ENCODE measurements around the gene SPATS2.

The SPATS2 gene

DNA sequence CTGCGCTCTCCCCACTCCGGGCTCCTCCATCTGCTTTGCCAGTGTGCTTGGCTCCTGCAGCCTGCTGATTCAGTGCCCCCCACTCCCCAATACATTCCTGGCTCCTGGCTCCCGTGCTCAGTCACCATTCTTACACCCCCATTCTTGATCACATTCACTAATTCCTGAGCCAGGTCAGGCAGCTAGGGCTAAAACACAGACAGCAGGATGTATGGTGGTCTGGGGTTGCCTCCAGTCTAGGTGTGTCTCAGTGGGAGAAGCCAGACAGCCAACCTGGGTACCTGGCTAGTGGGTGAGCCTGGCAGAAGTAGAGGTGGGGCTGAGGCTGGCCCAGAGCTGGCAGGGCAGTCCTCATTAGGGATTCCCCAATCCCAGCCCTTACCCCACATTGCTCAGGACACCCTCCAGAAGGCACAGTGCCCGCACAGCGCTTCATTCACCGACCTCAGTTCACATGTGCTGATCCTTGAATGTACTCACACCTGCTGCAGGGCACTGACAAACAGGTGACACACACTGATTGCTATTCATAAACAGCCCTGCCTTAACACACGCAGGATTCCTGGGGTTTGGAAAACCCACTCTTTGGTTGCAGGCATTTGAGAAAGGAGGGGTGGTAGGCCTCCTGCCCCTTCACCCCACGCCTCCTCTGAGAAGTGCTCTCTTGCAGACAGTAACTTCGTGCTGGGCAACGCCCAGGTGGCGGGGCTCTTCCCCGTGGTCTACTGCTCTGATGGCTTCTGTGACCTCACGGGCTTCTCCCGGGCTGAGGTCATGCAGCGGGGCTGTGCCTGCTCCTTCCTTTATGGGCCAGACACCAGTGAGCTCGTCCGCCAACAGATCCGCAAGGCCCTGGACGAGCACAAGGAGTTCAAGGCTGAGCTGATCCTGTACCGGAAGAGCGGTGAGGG is 173.2 kb downstream of the SPATS2 start:
- DNase-seq (ENCODE audit: low read depth in 1 of 2, low spot score in 1 of 2), result no peak
- TF ChIP-seq JUND (IDR thresholded peaks at IDR 0.05; ENCODE audit: low read depth), result no peak
- in situ Hi-C loops (cut with HindIII; ENCODE audit: low pct_unique_long_range_greater_than_20kb, low sequenced_read_pairs), result no loop called here

DNA sequence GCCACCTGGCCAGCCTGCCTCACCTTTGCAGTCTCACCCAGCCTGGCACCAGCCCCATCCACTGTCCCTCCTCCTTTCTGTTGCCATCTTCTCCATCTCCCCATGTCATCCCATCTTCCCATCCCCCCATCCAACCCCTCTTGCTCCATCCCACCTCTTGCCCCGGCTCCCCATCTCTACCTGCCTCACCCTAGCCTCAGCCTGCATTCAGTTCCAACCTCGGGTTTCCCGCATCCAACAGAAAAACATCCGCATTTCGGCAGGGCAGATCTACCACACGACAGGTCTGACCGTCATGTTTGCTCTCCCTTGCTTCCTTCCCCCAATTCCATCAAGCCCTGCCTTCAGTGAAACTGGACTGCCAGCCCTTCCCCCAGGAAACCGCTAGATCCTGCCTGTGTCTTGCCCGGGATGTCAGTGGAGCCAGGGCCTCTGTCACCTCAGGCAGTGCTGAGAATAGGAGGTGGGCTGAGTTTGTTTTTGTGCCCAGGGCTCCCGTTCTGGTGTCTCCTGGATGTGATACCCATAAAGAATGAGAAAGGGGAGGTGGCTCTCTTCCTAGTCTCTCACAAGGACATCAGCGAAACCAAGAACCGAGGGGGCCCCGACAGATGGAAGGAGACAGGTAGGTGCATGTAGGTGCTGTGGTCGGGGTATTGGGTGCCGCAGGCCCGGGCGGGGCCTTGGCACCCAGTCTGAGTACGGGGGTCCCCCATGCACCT is 174.0 kb downstream of the SPATS2 start:
- TF ChIP-seq JUND (IDR thresholded peaks at IDR 0.05; ENCODE audit: low read depth), result no peak
- DNase-seq (ENCODE audit: low read depth in 1 of 2, low spot score in 1 of 2), result no peak
- in situ Hi-C loops (cut with HindIII; ENCODE audit: low pct_unique_long_range_greater_than_20kb, low sequenced_read_pairs), result no loop called here

DNA sequence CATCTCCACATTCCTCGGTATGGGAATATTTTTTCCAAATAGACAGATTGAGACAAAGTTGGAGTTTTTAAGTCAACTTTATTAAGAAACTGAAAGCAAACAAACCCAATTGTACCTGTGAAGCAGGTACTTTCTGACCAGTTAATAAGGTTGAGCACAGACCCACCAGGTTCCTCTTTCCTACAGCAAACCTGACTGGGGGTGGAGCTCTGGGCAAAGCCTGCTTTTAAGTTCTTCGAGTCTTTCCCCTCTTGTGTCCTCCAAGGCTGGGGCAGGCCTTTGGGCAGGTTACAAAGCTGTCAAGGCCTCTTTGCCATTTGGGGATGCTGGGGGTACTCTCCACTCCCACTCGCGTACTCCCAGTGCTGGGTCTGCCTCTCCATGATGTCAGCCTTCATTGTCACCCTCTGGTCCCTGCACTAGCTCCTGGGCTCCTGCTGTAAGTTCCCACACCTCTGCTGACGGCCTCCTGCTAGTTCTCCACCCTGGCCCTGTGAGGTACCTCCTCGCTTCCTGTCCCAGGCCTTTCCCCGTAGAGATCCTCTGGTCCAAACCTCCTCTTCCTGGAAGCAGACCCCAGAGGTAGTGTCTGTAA is 174.7 kb downstream of the SPATS2 start:
- TF ChIP-seq JUND (IDR thresholded peaks at IDR 0.05; ENCODE audit: low read depth), result no peak
- DNase-seq (ENCODE audit: low read depth in 1 of 2, low spot score in 1 of 2), result no peak
- in situ Hi-C loops (cut with HindIII; ENCODE audit: low pct_unique_long_range_greater_than_20kb, low sequenced_read_pairs), result no loop called here

DNA sequence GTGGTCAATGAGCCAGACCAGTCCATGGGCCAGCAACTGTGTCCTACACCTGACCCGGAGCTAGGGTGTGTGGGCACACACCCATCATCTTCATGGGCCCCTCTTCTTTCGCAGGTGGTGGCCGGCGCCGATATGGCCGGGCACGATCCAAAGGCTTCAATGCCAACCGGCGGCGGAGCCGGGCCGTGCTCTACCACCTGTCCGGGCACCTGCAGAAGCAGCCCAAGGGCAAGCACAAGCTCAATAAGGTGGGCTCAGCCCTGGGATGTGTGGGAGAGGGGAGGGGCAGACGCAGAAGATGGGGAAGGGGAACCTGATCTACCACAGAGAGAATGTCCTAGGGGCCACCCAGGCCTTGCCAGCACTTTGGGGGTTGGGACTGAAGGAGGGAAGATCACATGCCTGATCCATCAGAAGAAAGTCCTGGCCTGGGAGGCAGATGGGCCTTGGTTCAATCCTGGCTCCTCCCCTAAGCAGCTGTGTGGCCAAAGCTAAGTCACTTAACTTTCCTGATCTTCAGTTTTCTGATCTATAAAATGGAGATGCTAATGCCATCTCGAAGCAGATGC is 175.4 kb downstream of the SPATS2 start:
- no peak for TF ChIP-seq JUND (IDR thresholded peaks at IDR 0.05; ENCODE audit: low read depth)
- DNase-seq (ENCODE audit: low read depth in 1 of 2, low spot score in 1 of 2), result no peak
- in situ Hi-C loops (cut with HindIII; ENCODE audit: low pct_unique_long_range_greater_than_20kb, low sequenced_read_pairs), result no loop called here

DNA sequence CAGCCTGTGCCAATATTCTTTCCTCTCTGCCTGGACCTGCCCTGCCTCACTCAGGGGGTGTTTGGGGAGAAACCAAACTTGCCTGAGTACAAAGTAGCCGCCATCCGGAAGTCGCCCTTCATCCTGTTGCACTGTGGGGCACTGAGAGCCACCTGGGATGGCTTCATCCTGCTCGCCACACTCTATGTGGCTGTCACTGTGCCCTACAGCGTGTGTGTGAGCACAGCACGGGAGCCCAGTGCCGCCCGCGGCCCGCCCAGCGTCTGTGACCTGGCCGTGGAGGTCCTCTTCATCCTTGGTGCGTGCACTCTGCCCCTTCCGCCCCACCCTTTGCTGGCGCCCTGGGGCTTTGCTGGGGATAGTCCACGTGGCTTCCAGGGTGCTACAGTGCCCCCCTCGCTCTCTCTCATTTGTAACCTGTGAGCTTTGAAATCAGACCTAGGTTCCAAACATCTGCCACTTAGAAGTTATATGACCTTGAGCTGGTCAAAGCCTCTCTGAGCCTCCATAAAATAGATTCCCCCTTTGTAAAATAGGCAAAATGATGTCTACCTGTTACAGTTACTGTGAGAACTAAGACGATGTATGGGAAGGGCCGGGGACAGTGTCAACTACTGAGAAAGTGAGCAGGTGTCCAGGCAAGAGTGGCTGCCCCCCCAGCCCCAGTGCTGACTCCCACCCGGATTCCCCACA is 176.1 kb downstream of the SPATS2 start:
- in situ Hi-C loops (cut with HindIII; ENCODE audit: low pct_unique_long_range_greater_than_20kb, low sequenced_read_pairs), result no loop called here
- no peak for TF ChIP-seq JUND (IDR thresholded peaks at IDR 0.05; ENCODE audit: low read depth)
- no peak for DNase-seq (ENCODE audit: low read depth in 1 of 2, low spot score in 1 of 2)

DNA sequence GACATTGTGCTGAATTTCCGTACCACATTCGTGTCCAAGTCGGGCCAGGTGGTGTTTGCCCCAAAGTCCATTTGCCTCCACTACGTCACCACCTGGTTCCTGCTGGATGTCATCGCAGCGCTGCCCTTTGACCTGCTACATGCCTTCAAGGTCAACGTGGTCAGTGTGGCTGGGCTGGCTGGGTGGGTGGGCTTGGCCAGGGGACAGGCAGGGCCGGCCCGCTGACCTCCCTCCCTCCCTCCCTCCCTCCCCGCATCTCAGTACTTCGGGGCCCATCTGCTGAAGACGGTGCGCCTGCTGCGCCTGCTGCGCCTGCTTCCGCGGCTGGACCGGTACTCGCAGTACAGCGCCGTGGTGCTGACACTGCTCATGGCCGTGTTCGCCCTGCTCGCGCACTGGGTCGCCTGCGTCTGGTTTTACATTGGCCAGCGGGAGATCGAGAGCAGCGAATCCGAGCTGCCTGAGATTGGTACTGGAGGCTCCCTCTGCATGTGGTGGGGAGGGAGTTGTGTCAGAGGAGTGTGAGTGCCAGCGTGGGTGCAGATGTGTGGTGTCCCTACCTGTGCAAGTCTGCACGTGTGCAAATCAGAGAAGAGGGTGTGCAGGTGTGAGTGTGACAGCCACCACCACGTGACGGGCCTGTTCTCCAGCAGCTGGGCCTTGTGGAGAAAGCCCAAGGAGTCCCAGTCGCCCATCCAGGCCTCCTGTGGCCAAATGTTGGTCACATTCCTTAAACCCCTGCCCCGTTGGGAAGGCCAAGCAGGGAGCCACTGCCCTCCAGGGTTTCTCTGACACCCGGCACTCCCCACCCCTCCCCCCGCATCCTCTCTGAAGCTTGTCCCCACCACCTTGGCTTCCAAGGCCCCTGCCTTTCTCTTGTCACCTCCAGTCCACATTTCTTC is 176.9 kb downstream of the SPATS2 start:
- in situ Hi-C loops (cut with HindIII; ENCODE audit: low pct_unique_long_range_greater_than_20kb, low sequenced_read_pairs), result no loop called here
- TF ChIP-seq JUND (IDR thresholded peaks at IDR 0.05; ENCODE audit: low read depth), result no peak
- DNase-seq (ENCODE audit: low read depth in 1 of 2, low spot score in 1 of 2), result no peak

DNA sequence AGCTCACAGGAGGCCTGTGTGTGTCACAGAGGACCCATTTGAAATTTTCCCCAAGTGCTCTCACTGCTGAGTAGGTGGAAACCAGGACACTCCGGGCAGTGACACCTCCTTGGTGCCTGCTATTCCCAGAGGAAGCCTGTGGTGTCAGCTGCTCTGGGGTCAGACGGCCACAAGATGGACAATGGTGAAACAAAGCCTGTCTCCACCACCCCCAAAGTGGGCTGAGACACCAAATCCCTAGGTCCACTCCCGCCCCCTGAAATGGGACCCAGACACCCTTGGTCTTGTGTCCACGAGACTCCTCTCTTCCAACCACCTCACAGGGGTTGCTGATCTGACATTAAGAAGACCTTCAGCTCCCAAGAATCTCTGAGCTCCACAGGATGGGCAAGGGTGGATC is 178.6 kb downstream of the SPATS2 start:
- in situ Hi-C loops (cut with HindIII; ENCODE audit: low pct_unique_long_range_greater_than_20kb, low sequenced_read_pairs), result no loop called here
- TF ChIP-seq JUND (IDR thresholded peaks at IDR 0.05; ENCODE audit: low read depth), result no peak

DNA sequence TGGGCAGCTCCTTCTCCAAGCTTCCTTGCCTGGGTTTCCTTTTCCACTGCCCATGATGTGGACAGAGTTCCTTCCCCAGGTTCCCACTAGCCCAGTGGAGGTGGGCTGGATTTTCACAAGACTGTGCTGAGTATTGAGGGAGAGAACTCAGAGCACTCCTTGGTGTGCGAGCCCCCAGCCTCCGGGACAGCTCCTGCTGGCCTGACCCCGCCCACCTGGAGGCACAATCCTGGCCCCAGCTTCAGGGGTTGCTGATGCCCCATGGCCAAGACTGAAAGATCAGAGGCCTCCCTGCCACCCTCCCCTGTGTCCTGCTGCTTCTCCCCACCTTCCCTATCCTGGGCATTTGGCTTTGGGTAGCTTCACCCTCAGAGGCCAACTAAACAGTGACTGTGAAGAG is 179.2 kb downstream of the SPATS2 start:
- in situ Hi-C loops (cut with HindIII; ENCODE audit: low pct_unique_long_range_greater_than_20kb, low sequenced_read_pairs), result no loop called here
- DNase-seq (ENCODE audit: low read depth in 1 of 2, low spot score in 1 of 2), result no peak
- TF ChIP-seq JUND (IDR thresholded peaks at IDR 0.05; ENCODE audit: low read depth), result no peak

More for the DNA sequence above, 178.6 kb downstream of the SPATS2 start:
- no peak for DNase-seq (ENCODE audit: low read depth in 1 of 2, low spot score in 1 of 2)

DNA sequence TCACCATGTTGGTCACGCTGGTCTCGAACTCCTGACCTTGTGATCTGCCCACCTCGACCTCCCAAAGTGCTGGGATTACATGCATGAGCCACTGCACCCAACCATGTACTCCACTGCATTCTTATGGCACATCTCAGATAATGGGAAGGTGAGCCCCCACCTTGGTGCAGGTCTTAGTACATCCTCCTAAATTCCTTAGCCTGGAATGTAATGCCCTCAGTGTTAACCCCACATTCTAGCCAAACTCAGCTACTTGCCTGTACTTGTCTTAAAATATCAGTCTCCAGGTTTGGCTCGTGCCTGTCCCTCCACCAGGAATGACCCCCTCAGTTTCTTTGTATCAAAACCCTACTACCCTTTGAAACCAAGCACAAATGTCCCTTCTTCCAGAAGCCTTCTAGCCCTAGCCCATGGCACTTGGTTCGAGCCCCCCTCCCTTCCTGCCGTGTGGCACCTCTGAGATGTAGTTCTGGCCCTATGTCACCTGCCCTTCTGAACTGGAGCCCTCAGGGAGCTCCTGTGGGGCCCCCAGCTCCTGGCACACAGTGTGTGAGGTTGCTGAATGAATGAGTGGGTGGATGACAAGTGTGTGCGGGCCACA is 179.9 kb downstream of the SPATS2 start:
- no peak for DNase-seq (ENCODE audit: low read depth in 1 of 2, low spot score in 1 of 2)
- no peak for TF ChIP-seq JUND (IDR thresholded peaks at IDR 0.05; ENCODE audit: low read depth)
- in situ Hi-C loops (cut with HindIII; ENCODE audit: low pct_unique_long_range_greater_than_20kb, low sequenced_read_pairs), result no loop called here

DNA sequence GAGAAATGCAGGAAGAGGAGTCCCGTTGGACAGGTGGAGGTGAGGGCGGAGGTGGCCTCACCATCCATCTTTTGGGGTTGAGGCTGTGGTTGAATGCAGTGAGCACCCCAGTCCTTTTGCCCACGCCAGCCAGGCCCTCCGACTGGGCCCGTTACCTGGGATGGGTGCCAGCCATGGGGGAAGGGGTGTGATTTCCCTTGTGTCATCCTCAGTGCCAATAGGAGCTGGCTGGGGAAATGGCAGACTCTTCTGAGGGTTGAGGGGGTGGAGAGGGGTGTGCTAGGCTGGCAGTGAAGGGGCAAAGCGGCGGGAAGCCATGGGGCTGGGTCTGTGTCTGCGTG is 181.2 kb downstream of the SPATS2 start:
- in situ Hi-C loops (cut with HindIII; ENCODE audit: low pct_unique_long_range_greater_than_20kb, low sequenced_read_pairs), result no loop called here
- DNase-seq (ENCODE audit: low read depth in 1 of 2, low spot score in 1 of 2), result no peak
- TF ChIP-seq JUND (IDR thresholded peaks at IDR 0.05; ENCODE audit: low read depth), result no peak

Measured in T47D (cell line).